ENCODE measurements around the gene CTTNBP2NL. TPM values are rescaled to one million over a fixed set of nuclear protein-coding genes. Genes with fewer than 3 reads are reported as not detected.
"Not testable (repeated sequence)": the region's sequence is repeated elsewhere in the genome, so short reads cannot be mapped to it uniquely, and the experiment has no call there.

CTTNBP2NL gene
- total and polyA plus RNA-seq, 2 donors: 13.2 to 19.9 TPM

DNA sequence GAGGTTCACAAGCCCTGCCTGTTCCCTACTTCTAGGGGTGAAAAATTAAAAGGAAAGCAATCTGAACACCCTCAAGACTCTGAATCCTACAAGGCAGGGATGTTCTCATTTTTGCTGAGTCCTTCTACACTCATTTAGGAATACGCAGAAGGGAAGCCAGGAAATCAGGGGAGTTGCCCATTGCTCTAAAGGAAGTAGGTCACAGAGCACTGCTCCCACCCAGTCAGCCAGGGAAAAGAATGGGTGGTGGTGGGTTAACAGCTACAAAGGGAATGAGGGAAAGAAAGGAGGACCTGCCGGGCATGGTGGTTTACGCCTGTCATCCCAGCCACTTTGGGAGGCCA lies 2.4 kb upstream of the CTTNBP2NL start:
- H3K4me3 ChIP-seq (ENCODE audit: low read depth, low read length): no peak overlapping the region

GRCh38 chr1:112394743-112395062 lies 1.3 kb upstream of the CTTNBP2NL start:
- Histone ChIP-seq H3K36me3 (ENCODE audit: insufficient read depth) (no peaks in the 10 kb centered on the region), H3K4me3 (ENCODE audit: low read depth, low read length) (no peak overlapping the region), H3K4me1 (ENCODE audit: insufficient read depth) (peaks cover 2% of the 10 kb centered on the region), H3K27ac (ENCODE audit: low read depth) (peak overlapping the region; percentile 88)
- no peak for DNase-seq (ENCODE audit: extremely low spot score)
- WGBS: 58% methylated on average over 1 of the region's 1 CpG

More for the DNA sequence above, 2.4 kb upstream of the CTTNBP2NL start:
- Histone ChIP-seq H3K27ac (ENCODE audit: low read depth) (peak overlapping the region; percentile 76), H3K4me1 (ENCODE audit: insufficient read depth) (peaks cover 2% of the 10 kb centered on the region), H3K36me3 (ENCODE audit: insufficient read depth) (no peaks in the 10 kb centered on the region)
- 51% methylated on average over 3 of the region's 3 CpGs for WGBS
- no peak for DNase-seq (ENCODE audit: extremely low spot score)

DNA sequence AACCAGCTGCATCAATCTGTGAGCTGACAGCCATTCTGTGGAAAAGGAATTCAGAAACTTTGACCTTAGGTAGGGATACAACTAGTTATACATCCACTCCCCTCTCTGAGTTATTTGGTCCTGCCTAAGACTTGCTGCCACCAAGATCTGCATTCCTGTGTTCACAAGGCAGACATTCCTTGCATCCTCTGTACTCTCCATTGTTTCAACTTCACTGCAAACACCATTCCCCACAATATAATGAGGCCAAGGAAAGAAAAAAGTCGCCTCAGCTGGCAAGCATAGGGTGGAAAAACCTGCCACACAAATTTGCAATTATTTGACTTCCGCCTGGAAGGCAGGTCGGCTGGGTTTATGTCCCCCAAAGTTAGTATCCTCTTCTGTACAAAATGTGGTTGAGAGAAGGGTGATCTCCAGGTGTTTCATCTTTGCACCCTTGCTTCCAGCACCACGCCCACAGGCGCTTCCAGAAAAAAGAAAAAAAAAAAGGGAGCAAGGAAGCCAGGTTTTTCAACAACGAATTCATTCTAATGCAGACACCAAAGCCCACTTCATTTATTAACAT lies 676 bp upstream of the CTTNBP2NL start:
- Histone ChIP-seq H3K4me1 (ENCODE audit: insufficient read depth) (peaks cover 2% of the 10 kb centered on the region), H3K36me3 (ENCODE audit: insufficient read depth) (no peaks in the 10 kb centered on the region), H3K4me3 (ENCODE audit: low read depth, low read length) (peak overlapping the region; percentile 78), H3K27ac (ENCODE audit: low read depth) (peak overlapping the region; percentile 88)
- DNase-seq (ENCODE audit: extremely low spot score): no peak
- 18% methylated on average over 6 of the region's 6 CpGs for WGBS

GRCh38 chr1:112396653-112397471 lies 848 bp downstream of the CTTNBP2NL start:
- H3K4me3 ChIP-seq (ENCODE audit: low read depth, low read length): peak overlapping the region; percentile 78
- no peak overlapping the region for H3K27ac ChIP-seq (ENCODE audit: low read depth)
- WGBS: 6% methylated on average over 11 of the region's 11 CpGs
- H3K36me3 ChIP-seq (ENCODE audit: insufficient read depth): no peaks in the 10 kb centered on the region
- DNase-seq (ENCODE audit: extremely low spot score): no peak
- H3K4me1 ChIP-seq (ENCODE audit: insufficient read depth): peaks cover 2% of the 10 kb centered on the region

DNA sequence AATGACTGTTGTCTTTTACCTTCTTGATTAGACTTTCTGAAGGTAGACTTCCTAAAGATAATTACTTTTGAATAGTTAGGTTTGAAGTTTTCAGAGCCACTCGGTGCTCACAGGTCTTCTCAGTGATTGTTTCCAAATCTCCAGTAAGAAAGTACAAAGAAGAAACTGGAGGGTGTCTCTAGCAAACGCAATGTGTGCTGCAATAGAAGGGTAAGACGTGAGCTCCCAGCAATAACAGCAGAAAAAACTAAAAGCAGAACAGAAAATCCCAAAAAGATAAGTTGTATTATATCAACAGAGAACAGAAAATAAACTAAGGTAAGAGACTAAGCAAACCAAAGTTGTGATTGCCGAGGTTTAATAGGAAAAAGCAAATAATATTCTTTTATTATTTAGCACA lies 1.8 kb downstream of the CTTNBP2NL start:
- no peak for DNase-seq (ENCODE audit: extremely low spot score)
- WGBS: 56% methylated on average over 4 of the region's 4 CpGs
- Histone ChIP-seq H3K4me3 (ENCODE audit: low read depth, low read length) (no peak overlapping the region), H3K27ac (ENCODE audit: low read depth) (no peak overlapping the region), H3K4me1 (ENCODE audit: insufficient read depth) (peaks cover 2% of the 10 kb centered on the region), H3K36me3 (ENCODE audit: insufficient read depth) (no peaks in the 10 kb centered on the region)

- Histone ChIP-seq H3K36me3 (ENCODE audit: insufficient read depth) (no peaks in the 10 kb centered on the region), H3K4me1 (ENCODE audit: insufficient read depth) (peaks cover 2% of the 10 kb centered on the region), H3K4me3 (ENCODE audit: low read depth, low read length) (no peak overlapping the region), H3K27ac (ENCODE audit: low read depth) (no peak overlapping the region)
- 84% methylated on average over 4 of the region's 4 CpGs for WGBS
- DNase-seq (ENCODE audit: extremely low spot score): no peak
These were observed 3.4 kb downstream of the CTTNBP2NL start for GRCh38 chr1:112399456-112399855.

- not testable (repeated sequence) for H3K36me3 ChIP-seq (ENCODE audit: insufficient read depth); H3K4me3 ChIP-seq (ENCODE audit: low read depth, low read length); H3K4me1 ChIP-seq (ENCODE audit: insufficient read depth); H3K27ac ChIP-seq (ENCODE audit: low read depth); DNase-seq (ENCODE audit: extremely low spot score)
- WGBS: 88% methylated on average over 6 of the region's 6 CpGs
These were observed 4.7 kb downstream of the CTTNBP2NL start for GRCh38 chr1:112400706-112401105.

DNA sequence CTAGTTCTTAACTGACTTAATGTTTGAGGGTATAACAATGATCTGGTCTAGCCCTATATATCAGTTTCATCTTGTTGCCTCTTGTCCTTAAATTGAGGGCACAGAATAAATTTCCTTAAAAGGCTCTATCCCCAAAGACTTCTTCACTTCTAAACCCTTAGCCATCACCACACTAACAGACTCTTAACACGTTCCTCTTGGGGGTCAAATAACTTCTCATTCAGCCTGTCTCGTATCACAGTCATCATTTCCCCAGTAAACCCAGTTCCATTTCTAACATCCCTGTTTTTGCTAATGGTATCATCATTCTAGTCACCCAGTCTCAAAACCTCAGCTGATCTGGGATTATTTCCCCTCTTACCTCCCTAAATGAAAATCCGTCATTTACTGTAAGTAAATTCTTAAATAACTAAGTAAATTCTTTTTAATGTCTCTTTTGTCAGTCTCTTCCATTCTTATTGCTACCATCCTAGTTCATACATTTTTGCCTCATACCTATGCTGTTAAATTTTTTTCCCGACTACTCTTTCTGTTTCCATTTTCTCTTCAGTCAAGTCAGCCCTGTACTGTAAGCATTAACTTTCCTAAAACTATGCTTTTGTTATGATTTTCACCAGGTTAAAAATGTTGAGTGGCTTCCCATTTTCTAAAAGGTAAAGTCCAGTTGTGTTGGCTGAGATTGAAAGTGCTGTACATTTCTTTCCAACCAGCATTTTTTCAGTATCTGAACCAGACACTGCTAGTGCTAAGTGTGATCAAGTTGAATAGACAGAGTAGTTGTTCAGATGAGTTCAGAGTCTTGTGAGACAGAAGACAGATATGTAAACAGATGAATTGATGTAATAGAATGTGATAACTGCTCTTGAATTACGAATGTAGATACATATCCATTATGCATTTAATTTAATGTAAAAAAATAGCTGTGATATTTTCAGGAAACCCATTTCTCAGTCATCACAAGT lies 6.9 kb downstream of the CTTNBP2NL start:
- DNase-seq (ENCODE audit: extremely low spot score): no peak
- no peak overlapping the region for H3K27ac ChIP-seq (ENCODE audit: low read depth)
- no peak overlapping the region for H3K4me3 ChIP-seq (ENCODE audit: low read depth, low read length)
- H3K4me1 ChIP-seq (ENCODE audit: insufficient read depth): no peaks in the 10 kb centered on the region
- WGBS: 80% methylated on average over 5 of the region's 5 CpGs
- H3K36me3 ChIP-seq (ENCODE audit: insufficient read depth): no peaks in the 10 kb centered on the region

- Histone ChIP-seq H3K36me3 (ENCODE audit: insufficient read depth) (no peaks in the 10 kb centered on the region), H3K27ac (ENCODE audit: low read depth) (no peak overlapping the region), H3K4me3 (ENCODE audit: low read depth, low read length) (no peak overlapping the region), H3K4me1 (ENCODE audit: insufficient read depth) (no peaks in the 10 kb centered on the region)
- WGBS: 57% methylated on average over 1 of the region's 1 CpG
- DNase-seq (ENCODE audit: extremely low spot score): no peak
These were observed 10.8 kb downstream of the CTTNBP2NL start for GRCh38 chr1:112406771-112407170.

GRCh38 chr1:112409414-112409813 lies 13.4 kb downstream of the CTTNBP2NL start:
- H3K27ac ChIP-seq (ENCODE audit: low read depth): no peak overlapping the region
- H3K4me3 ChIP-seq (ENCODE audit: low read depth, low read length): no peak overlapping the region
- 96% methylated on average over 2 of the region's 2 CpGs for WGBS
- no peaks in the 10 kb centered on the region for H3K36me3 ChIP-seq (ENCODE audit: insufficient read depth)
- no peaks in the 10 kb centered on the region for H3K4me1 ChIP-seq (ENCODE audit: insufficient read depth)
- no peak for DNase-seq (ENCODE audit: extremely low spot score)

DNA sequence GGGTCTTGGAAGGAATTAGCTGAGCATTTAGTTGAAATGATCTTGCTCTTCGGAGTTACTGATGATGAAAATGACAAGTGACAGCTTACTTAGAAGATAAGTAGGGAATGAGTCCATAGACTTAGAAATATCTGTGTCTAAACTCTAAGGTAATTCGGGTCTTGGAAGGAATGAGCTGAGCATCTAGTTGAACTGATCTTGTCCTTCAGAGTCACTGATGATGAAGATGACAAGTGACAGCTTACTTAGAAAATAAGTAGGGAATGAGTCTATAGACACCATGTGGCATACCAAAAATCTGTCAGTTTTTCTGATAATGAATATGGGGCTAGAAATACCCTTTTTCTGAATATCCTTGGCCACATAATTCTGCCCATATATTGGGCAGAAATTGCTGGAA lies 14.7 kb downstream of the CTTNBP2NL start:
- Histone ChIP-seq H3K4me1 (ENCODE audit: insufficient read depth) (no peaks in the 10 kb centered on the region), H3K27ac (ENCODE audit: low read depth) (no peak overlapping the region), H3K36me3 (ENCODE audit: insufficient read depth) (no peaks in the 10 kb centered on the region), H3K4me3 (ENCODE audit: low read depth, low read length) (no peak overlapping the region)
- DNase-seq (ENCODE audit: extremely low spot score): no peak
- 82% methylated on average over 2 of the region's 2 CpGs for WGBS

DNA sequence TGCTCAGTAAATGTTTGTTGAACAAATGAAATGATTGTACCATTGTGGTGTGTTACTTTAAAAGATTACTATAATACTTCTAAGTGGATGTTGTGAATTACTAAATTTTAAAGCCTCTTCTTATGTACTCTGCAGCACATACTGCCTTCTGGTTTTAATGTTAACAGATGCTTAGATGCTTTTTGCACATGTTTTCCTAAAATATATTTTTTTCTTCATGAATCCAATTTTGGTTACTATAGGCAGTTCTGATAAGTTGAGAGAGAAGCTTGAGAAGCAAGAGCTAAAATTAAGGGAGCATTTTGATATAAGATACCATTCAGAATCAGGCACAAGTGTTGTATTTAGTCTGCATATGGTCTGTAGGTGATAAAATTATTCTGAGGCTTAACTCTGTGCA lies 21.3 kb downstream of the CTTNBP2NL start:
- no peak overlapping the region for H3K4me3 ChIP-seq (ENCODE audit: low read depth, low read length)

GRCh38 chr1:112418099-112418892 lies 22.3 kb downstream of the CTTNBP2NL start:
- Histone ChIP-seq H3K36me3 (ENCODE audit: insufficient read depth) (no peaks in the 10 kb centered on the region), H3K4me1 (ENCODE audit: insufficient read depth) (no peaks in the 10 kb centered on the region), H3K4me3 (ENCODE audit: low read depth, low read length) (no peak overlapping the region), H3K27ac (ENCODE audit: low read depth) (no peak overlapping the region)
- DNase-seq (ENCODE audit: extremely low spot score): no peak
- 26% methylated on average over 2 of the region's 2 CpGs for WGBS

More for the DNA sequence above, 21.3 kb downstream of the CTTNBP2NL start:
- Histone ChIP-seq H3K4me1 (ENCODE audit: insufficient read depth) (no peaks in the 10 kb centered on the region), H3K36me3 (ENCODE audit: insufficient read depth) (no peaks in the 10 kb centered on the region), H3K27ac (ENCODE audit: low read depth) (no peak overlapping the region)
- DNase-seq (ENCODE audit: extremely low spot score): no peak

All from urinary bladder (tissue), 4 donors.